ENCODE measurements around the gene BACH2. TPM values are rescaled to one million over a fixed set of nuclear protein-coding genes. Genes with fewer than 3 reads are reported as not detected.

The BACH2 gene
- total and polyA plus RNA-seq, 2 of the 8 experiments (the other 6 are each of a cell fraction or from before 2014, with no cell fraction given), result 1.9 to 5.9 TPM

GRCh38 chr6:90197854-90198496, 98.7 kb downstream of the BACH2 start:
- POLR2A ChIA-PET (ENCODE audit: partially characterized antibody), result no interaction called here

More at GRCh38 chr6:90197854-90198496, 98.7 kb downstream of the BACH2 start:
- Histone ChIP-seq H4K20me1 (replicated peaks in 1 of 2; ENCODE audit: control insufficient read depth in 1 of 2, insufficient read depth in 2 of 2, low read length in 2 of 2) (peaks cover 0 to 3% of the 10 kb centered on the region in 2 experiments), H2BK120ac (replicated peaks; ENCODE audit: low read depth, low read length) (no peak overlapping the region), H2AK5ac (ENCODE audit: low read depth, low read length) (no peak overlapping the region), H3K14ac (ENCODE audit: insufficient read length) (no peak overlapping the region), H2BK20ac (ENCODE audit: low read length) (no peak overlapping the region), H4K8ac (ENCODE audit: extremely low read depth, insufficient read depth, low read length) (no peak overlapping the region), H3K79me1 (ENCODE audit: low read depth, low read length) (no peaks in the 10 kb centered on the region; the same call in 1 of the 2 replicates), H3K9me3 (ENCODE audit: insufficient read depth in 2 of 2, low read depth in 1 of 2, low read length in 1 of 2) (peaks cover 16 to 17% of the 10 kb centered on the region in 2 experiments), H3K9ac (replicated peaks in 1 of 4; ENCODE audit: extremely low read depth in 1 of 4, low read depth in 3 of 4, low read length in 3 of 4) (no peak overlapping the region), H2BK15ac (ENCODE audit: low read length) (no peak overlapping the region), H4K5ac (ENCODE audit: insufficient read length, low read depth, low read length) (no peak overlapping the region), H4K91ac (replicated peaks; ENCODE audit: insufficient read length, low read length) (no peak overlapping the region), H3K4ac (replicated peaks; ENCODE audit: insufficient read length, low read depth, low read length) (no peak overlapping the region), H2AFZ (ENCODE audit: low read length) (no peak overlapping the region), H3K27ac (ENCODE audit: low read depth, low read length) (no peak overlapping the region), H3K4me2 (ENCODE audit: insufficient read depth in 1 of 2, low read depth in 2 of 2, low read length in 2 of 2) (no peak overlapping the region), H3K4me1 (replicated peaks in 1 of 4; ENCODE audit: control insufficient read depth in 3 of 4, insufficient read depth in 4 of 4, low read length in 3 of 4) (peaks cover 0 to 7% (median 2%) of the 10 kb centered on the region in 4 experiments; a peak in 2 of 7 replicates), H3K27me3 (replicated peaks in 1 of 4; ENCODE audit: control insufficient read depth in 3 of 4, extremely low read depth in 1 of 4, insufficient read depth in 3 of 4, low read length in 3 of 4) (no peaks in the 10 kb centered on the region), H3K18ac (ENCODE audit: extremely low read depth, low read length) (no peak overlapping the region), H3K56ac (replicated peaks; ENCODE audit: insufficient read length, low read depth, low read length) (no peak overlapping the region), H3K36me3 (ENCODE audit: control insufficient read depth in 2 of 4, insufficient read depth in 4 of 4, low read length in 3 of 4) (peaks cover 0 to 15% (median 0%) of the 10 kb centered on the region in 4 experiments; a peak in 3 of 8 replicates), H3K79me2 (ENCODE audit: control insufficient read depth in 1 of 2, insufficient read depth in 2 of 2, low read length in 2 of 2) (no peaks in the 10 kb centered on the region), H3K23me2 (ENCODE audit: low read depth, low read length) (no peaks in the 10 kb centered on the region), H3K23ac (ENCODE audit: insufficient read length) (no peak overlapping the region), H2BK5ac (ENCODE audit: low read depth, low read length) (no peak overlapping the region), H2BK12ac (ENCODE audit: low read depth, low read length) (no peak overlapping the region), H3K4me3 (ENCODE audit: extremely low read depth in 1 of 4, insufficient read depth in 2 of 4, low read depth in 3 of 4, low read length in 4 of 4) (no peak overlapping the region)
- TF ChIP-seq NRF1 (IDR thresholded peaks at IDR 0.05; ENCODE audit: low read depth, low read length) (no peak), SIN3A (conservative IDR thresholded peaks at IDR 0.05 in 1 of 2, IDR thresholded peaks at IDR 0.05 in 1 of 2; ENCODE audit: low read depth in 1 of 2, low read length in 2 of 2) (no peak), SIX5 (IDR thresholded peaks at IDR 0.05; ENCODE audit: low read depth, low read length) (no peak), CBX5 (IDR thresholded peaks at IDR 0.05; ENCODE audit: low read depth, low read length) (no peak), PHF8 (conservative IDR thresholded peaks at IDR 0.05; ENCODE audit: low read depth, low read length) (no peak), CHD2 (IDR thresholded peaks at IDR 0.05; ENCODE audit: low read length) (no peak), CBX8 (IDR thresholded peaks at IDR 0.05; ENCODE audit: borderline replicate concordance, low read depth, low read length) (no peak), BACH1 (IDR thresholded peaks at IDR 0.05; ENCODE audit: low read length) (0 out of 2 replicates have a peak, but pooled peaks have one; percentile 16)
- FAIRE-seq (no peak), DNase-seq (ENCODE audit: low read depth in 1 of 2, low spot score in 2 of 2) (no peak)
- CTCF ChIA-PET (ENCODE audit: partially characterized antibody), result interaction anchor here (1.0 to 1.4 kb wide), 3 partner anchors 17 to 254 kb away, joined by 3 to 4 read pairs (median 3); no protein-coding TSS in a partner anchor
- 89% methylated on average over 8 of the region's 8 CpGs; no CpG with 5 or more reads in 1 of the 2 experiments for WGBS, 2 experiments (ENCODE audit: extremely low coverage in 1 of 2, insufficient coverage in 1 of 2, insufficient read length in 1 of 2, insufficient replicate concordance in 2 of 2, low coverage in 1 of 2, low lambda C conversion rate in 2 of 2, missing lambda C conversion rate in 1 of 2)
